Nephron progenitor cell (in vitro differentiated cells): ENCODE data around the gene IFI35.

Source experiments
- DNase-seq: peaks from one replicate; pipeline ENCODE4 v3.0.0; 2021
- H3K27ac Mint-ChIP-seq: 2 replicates; pipeline ENCODE4 v1.8.0; 2021; ENCODE audit warnings: mild to moderate bottlenecking, moderate library complexity, mixed read lengths
- H3K27me3 Mint-ChIP-seq: 2 replicates; pipeline ENCODE4 v1.8.0; 2021; ENCODE audit warnings: mild to moderate bottlenecking, low read depth, mixed read lengths; ENCODE audit not compliant: poor library complexity
- H3K36me3 Mint-ChIP-seq: 2 replicates; pipeline ENCODE4 v1.8.0; 2021; ENCODE audit warnings: low read depth, mixed read lengths
- H3K4me1 Mint-ChIP-seq: 2 replicates; pipeline ENCODE4 v1.8.0; 2021; ENCODE audit warnings: mixed read lengths
- H3K4me3 Mint-ChIP-seq: 2 replicates; pipeline ENCODE4 v1.8.0; 2021; ENCODE audit warnings: mild to moderate bottlenecking, moderate library complexity, mixed read lengths
- H3K9me3 Mint-ChIP-seq: 2 replicates; pipeline ENCODE4 v1.8.0; 2021; ENCODE audit warnings: mild to moderate bottlenecking, moderate library complexity, mixed read lengths
- TF ChIP-seq, protein P1 (sequence below): fragments of 200-600 bp; sonication (generic); IDR thresholded peaks from 2 replicates; pipeline ENCODE4 v1.5.0; 2021; ENCODE audit warnings: antibody characterized with exemption

Gene IFI35

DNA sequence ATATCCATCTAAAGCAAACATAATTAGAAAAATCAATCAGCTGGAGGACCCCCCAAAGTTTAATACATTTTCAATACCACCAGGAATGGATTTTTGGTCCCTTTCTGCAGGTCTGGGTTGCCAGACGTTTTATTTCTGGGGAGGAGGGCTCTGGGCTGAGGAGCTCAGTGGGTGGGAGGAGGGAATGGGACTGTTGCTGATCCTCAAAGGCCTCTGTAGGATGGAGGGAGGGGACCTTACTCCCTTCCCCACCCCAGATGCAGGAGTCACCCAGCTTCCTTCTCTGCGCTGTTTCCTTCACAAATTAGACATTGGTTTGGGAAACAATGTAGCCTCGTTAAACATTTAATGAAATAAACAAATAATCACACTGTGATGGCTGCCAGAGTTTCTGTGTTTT is 25.1 kb downstream of the IFI35 start:
- peaks cover 83% of the 10 kb centered on the region for H3K4me1 Mint-ChIP-seq
- no peaks in the 10 kb centered on the region for H3K36me3 Mint-ChIP-seq
- no peak for DNase-seq
- TF ChIP-seq, protein P1, sequence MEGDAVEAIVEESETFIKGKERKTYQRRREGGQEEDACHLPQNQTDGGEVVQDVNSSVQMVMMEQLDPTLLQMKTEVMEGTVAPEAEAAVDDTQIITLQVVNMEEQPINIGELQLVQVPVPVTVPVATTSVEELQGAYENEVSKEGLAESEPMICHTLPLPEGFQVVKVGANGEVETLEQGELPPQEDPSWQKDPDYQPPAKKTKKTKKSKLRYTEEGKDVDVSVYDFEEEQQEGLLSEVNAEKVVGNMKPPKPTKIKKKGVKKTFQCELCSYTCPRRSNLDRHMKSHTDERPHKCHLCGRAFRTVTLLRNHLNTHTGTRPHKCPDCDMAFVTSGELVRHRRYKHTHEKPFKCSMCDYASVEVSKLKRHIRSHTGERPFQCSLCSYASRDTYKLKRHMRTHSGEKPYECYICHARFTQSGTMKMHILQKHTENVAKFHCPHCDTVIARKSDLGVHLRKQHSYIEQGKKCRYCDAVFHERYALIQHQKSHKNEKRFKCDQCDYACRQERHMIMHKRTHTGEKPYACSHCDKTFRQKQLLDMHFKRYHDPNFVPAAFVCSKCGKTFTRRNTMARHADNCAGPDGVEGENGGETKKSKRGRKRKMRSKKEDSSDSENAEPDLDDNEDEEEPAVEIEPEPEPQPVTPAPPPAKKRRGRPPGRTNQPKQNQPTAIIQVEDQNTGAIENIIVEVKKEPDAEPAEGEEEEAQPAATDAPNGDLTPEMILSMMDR: no peak
- peaks cover 5% of the 10 kb centered on the region for H3K27me3 Mint-ChIP-seq
- H3K4me3 Mint-ChIP-seq: no peak overlapping the region
- H3K9me3 Mint-ChIP-seq: no peaks in the 10 kb centered on the region
- H3K27ac Mint-ChIP-seq: no peak overlapping the region

DNA sequence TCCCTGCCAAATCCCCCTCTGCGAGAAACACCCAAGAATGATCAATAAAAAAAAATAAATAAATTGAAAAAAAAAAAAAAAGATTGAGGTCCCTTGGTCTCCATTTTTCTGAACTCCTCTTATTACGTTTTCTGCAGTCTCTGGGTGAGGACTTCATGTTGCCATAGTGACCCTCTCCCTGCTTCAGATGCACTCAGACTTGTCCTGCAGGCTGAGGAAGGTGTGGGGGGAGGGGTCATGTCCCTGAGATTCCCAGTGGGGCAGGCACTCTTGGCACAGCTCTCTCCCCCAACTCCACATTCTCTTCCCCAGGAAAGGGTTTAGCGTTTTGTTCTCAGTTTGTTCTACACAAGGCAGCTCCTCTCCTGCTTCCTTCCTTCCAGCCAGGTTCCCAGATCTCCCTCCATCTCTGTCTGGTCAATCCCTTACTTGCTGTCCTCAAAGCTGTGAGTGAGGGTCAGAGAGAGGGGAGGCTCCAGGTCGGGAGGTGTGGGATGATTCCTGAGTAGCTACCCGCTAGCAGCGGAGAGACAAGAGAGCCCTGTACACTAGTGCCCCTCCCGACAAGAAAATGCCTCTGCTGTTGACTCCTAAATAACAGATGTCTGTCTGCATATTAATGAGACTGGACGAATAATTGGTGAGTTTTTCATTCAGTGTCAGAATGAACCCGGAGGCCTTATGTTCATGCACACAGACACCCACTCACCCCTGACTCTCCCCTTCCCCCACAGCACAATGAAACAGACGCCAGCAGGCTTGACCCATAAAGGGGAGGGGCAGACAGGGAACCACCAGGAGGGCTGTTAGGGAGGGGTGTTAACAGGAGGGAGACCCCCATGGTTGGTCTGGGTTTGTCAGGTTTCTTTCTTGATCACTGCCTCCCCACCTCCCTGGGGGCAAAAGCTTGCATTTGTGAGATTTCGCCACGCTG is 27.6 kb downstream of the IFI35 start:
- Mint-ChIP-seq H3K27me3 (peaks cover 5% of the 10 kb centered on the region), H3K4me1 (peaks cover 66% of the 10 kb centered on the region), H3K9me3 (no peaks in the 10 kb centered on the region), H3K4me3 (peak overlapping the region; percentile 76), H3K36me3 (no peaks in the 10 kb centered on the region), H3K27ac (peak overlapping the region; percentile 98)
- TF ChIP-seq, protein P1: no peak
- DNase-seq: no peak

DNA sequence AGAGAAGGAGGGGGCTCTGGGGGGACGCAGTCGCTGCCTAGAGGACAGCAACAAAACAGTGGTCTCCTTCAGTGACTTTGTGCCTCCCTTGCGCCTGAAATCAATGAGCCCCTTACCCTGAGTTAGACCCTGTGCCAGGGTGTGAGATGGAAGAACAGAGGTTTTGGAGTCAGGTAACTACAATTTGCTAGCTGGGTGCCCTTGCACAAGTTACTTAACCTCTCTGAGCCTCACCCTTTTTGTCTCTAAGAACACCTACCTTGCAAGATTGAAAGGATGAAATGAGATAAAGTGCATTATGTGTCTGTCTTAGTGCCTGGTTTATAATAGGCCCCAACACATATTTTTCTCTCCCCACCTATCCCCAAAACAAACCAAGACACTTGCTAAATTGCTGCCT is 28.3 kb downstream of the IFI35 start:
- H3K36me3 Mint-ChIP-seq: no peaks in the 10 kb centered on the region
- peaks cover 59% of the 10 kb centered on the region for H3K4me1 Mint-ChIP-seq
- TF ChIP-seq, protein P1: no peak
- no peaks in the 10 kb centered on the region for H3K9me3 Mint-ChIP-seq
- peaks cover 5% of the 10 kb centered on the region for H3K27me3 Mint-ChIP-seq
- no peak for DNase-seq
- peak overlapping the region; percentile 76 for H3K4me3 Mint-ChIP-seq
- peak overlapping the region; percentile 98 for H3K27ac Mint-ChIP-seq

DNA sequence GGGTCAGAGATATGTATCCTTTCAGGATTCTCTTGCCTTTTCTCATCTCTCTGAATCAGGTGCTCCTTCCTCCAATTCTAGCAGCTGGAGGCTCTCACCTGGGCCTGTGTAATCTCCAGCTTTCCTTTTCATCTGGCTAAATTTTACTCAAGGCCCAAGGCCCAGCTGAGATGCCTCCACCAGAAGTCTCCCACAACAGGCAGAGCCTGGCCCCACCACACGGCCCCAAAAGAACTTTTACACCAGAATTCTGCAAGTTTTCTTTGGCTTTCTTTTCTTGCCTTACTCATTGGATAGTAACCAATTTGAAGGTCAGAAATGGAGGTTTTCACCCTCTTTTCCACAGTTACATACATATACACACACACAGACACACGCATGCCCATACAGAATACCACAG is 33.1 kb downstream of the IFI35 start:
- DNase-seq: no peak
- peaks cover 5% of the 10 kb centered on the region for H3K36me3 Mint-ChIP-seq
- no peaks in the 10 kb centered on the region for H3K9me3 Mint-ChIP-seq
- TF ChIP-seq, protein P1: no peak
- H3K27me3 Mint-ChIP-seq: peaks cover 5% of the 10 kb centered on the region
- no peak overlapping the region for H3K27ac Mint-ChIP-seq
- no peak overlapping the region for H3K4me3 Mint-ChIP-seq
- peaks cover 57% of the 10 kb centered on the region for H3K4me1 Mint-ChIP-seq

DNA sequence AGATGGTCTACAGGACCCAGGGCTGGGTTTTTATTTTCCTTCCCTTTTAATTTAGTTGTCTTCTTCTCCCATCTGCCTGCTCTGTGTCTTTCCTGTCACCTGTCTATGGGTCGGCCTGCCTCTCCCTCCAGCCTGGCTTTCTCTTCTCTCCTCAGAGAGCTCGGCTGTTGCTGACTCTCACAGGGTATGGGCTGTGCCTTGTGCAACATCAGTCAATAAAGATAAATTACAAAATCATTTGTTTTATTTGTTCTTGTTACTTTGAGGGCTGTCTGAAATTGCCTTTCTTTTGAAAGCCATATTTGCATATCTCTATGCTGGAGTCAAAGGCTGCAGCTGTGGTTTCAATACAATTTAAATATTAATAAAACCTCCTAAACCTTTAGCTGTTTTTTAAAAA is 34.1 kb downstream of the IFI35 start:
- no peak overlapping the region for H3K4me3 Mint-ChIP-seq
- H3K9me3 Mint-ChIP-seq: no peaks in the 10 kb centered on the region
- peaks cover 5% of the 10 kb centered on the region for H3K36me3 Mint-ChIP-seq
- TF ChIP-seq, protein P1: no peak
- H3K27me3 Mint-ChIP-seq: no peaks in the 10 kb centered on the region
- H3K27ac Mint-ChIP-seq: no peak overlapping the region
- peaks cover 47% of the 10 kb centered on the region for H3K4me1 Mint-ChIP-seq
- DNase-seq: no peak
